HFFc6 (cell line): Measurements from ENCODE around the gene RNF222. TPM values are rescaled to one million over a fixed set of nuclear protein-coding genes. Genes with fewer than 3 reads are reported as not detected.
A peak's percentile ranks its signal among the peaks of the same experiment; 100 is the strongest.

Experiments
- DNase-seq: peaks from one replicate; pipeline ENCODE4 v3.0.0-alpha.2; 2018
- H3K27ac Mint-ChIP-seq: 2 replicates; pipeline ENCODE4 v1.8.0; 2020; ENCODE audit warnings: mild to moderate bottlenecking, mixed read lengths
- H3K27me3 Mint-ChIP-seq: 2 replicates; pipeline ENCODE4 v1.8.0; 2021; ENCODE audit warnings: mild to moderate bottlenecking, moderate library complexity, mixed read lengths; ENCODE audit not compliant: insufficient read depth
- H3K36me3 Mint-ChIP-seq: 2 replicates; pipeline ENCODE4 v1.8.0; 2021; ENCODE audit warnings: low read depth, mixed read lengths
- H3K4me1 Mint-ChIP-seq: 2 replicates; pipeline ENCODE4 v1.8.0; 2020; ENCODE audit warnings: low read depth, mixed read lengths
- H3K4me3 Mint-ChIP-seq: 2 replicates; pipeline ENCODE4 v1.8.0; 2020; ENCODE audit warnings: mild to moderate bottlenecking, moderate library complexity, mixed read lengths
- H3K9me3 Mint-ChIP-seq: 2 replicates; pipeline ENCODE4 v1.8.0; 2020; ENCODE audit warnings: mild to moderate bottlenecking, mixed read lengths
- long read RNA-seq: library from polyadenylated mRNA; unstranded; transcript quantifications from one replicate; pipeline ENCODE4 v2.0.0, GENCODE V29; 2019
- total RNA-seq, 6 experiments: library from RNA; stranded (reverse); fragmentation: NEBNext Ultra II Directional; extraction: Animal tissue kit (Norgen Biotek cat#: 25700); gene quantifications; 2 replicates in 1 of 6; 3 replicates in 5 of 6; pipeline ENCODE4 v1.2.3, GENCODE V29; 2021
- TF ChIP-seq, protein P1 (sequence below): fragments of 200-600 bp; sonication (generic); IDR thresholded peaks from 2 replicates; pipeline ENCODE4 v1.5.0; 2021; ENCODE audit warnings: antibody characterized with exemption, mild to moderate bottlenecking

The RNF222 gene, protein sequence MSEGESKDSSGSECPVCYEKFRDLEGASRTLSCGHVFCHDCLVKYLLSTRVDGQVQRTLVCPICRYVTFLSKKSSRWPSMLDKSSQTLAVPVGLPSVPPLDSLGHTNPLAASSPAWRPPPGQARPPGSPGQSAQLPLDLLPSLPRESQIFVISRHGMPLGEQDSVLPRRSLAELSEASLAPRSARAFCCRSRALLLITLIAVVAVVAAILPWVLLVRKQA
- total RNA-seq, result not detected
- long read RNA-seq, result 0 reads

- no peak for DNase-seq
- Mint-ChIP-seq H3K9me3 (no peaks in the 10 kb centered on the region), H3K27me3 (peaks cover 29% of the 10 kb centered on the region), H3K4me1 (peaks cover 10% of the 10 kb centered on the region), H3K36me3 (no peaks in the 10 kb centered on the region), H3K4me3 (no peak within 1 kb of the TSS), H3K27ac (no peak within 1 kb of the TSS)
- TF ChIP-seq, protein P1, sequence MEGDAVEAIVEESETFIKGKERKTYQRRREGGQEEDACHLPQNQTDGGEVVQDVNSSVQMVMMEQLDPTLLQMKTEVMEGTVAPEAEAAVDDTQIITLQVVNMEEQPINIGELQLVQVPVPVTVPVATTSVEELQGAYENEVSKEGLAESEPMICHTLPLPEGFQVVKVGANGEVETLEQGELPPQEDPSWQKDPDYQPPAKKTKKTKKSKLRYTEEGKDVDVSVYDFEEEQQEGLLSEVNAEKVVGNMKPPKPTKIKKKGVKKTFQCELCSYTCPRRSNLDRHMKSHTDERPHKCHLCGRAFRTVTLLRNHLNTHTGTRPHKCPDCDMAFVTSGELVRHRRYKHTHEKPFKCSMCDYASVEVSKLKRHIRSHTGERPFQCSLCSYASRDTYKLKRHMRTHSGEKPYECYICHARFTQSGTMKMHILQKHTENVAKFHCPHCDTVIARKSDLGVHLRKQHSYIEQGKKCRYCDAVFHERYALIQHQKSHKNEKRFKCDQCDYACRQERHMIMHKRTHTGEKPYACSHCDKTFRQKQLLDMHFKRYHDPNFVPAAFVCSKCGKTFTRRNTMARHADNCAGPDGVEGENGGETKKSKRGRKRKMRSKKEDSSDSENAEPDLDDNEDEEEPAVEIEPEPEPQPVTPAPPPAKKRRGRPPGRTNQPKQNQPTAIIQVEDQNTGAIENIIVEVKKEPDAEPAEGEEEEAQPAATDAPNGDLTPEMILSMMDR, result no peak
Measured at GRCh38 chr17:8397636-8398035, at the start of gene RNF222. Gene RNF222, minus strand, starts transcription at chr17:8397827. Its CDS starts 4,366 bp downstream, at chr17:8393461.

DNA sequence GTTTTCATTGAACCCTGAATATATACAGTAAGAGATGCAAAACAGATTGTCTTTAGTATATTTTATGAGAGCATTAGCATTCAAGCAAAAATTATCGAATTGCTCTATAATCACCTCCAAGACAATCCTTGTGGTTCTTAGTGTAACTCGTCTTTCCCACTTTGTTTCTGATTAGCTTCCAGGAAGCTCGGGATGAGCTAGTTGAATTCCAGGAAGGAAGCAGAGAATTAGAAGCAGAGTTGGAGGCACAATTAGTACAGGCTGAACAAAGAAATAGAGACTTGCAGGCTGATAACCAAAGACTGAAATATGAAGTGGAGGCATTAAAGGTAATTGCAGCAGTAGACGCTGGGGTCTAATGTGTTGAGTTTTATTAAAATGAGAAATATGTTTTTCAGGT lies 47.9 kb upstream of the RNF222 start:
- TF ChIP-seq, protein P1, result no peak
- Mint-ChIP-seq H3K27me3 (no peaks in the 10 kb centered on the region; the same call in 1 of the 2 replicates), H3K27ac (peak overlapping the region; percentile 3; the same call in 1 of the 2 replicates), H3K36me3 (peaks cover 44% of the 10 kb centered on the region), H3K4me3 (no peak overlapping the region), H3K4me1 (peaks cover 47% of the 10 kb centered on the region), H3K9me3 (no peaks in the 10 kb centered on the region)
- DNase-seq, result no peak

- H3K27ac Mint-ChIP-seq, result no peak overlapping the region
- DNase-seq, result no peak
- TF ChIP-seq, protein P1, result no peak
- H3K27me3 Mint-ChIP-seq, result no peaks in the 10 kb centered on the region; the same call in 1 of the 2 replicates
- peaks cover 44% of the 10 kb centered on the region for H3K36me3 Mint-ChIP-seq
- no peaks in the 10 kb centered on the region for H3K9me3 Mint-ChIP-seq
- H3K4me3 Mint-ChIP-seq, result no peak overlapping the region
- peaks cover 54% of the 10 kb centered on the region for H3K4me1 Mint-ChIP-seq
Measured at GRCh38 chr17:8444494-8444893, 46.9 kb upstream of the RNF222 start.

- no peak overlapping the region for H3K27ac Mint-ChIP-seq
- peaks cover 41% of the 10 kb centered on the region for H3K36me3 Mint-ChIP-seq
Measured at GRCh38 chr17:8443756-8444155, 46.1 kb upstream of the RNF222 start.

DNA sequence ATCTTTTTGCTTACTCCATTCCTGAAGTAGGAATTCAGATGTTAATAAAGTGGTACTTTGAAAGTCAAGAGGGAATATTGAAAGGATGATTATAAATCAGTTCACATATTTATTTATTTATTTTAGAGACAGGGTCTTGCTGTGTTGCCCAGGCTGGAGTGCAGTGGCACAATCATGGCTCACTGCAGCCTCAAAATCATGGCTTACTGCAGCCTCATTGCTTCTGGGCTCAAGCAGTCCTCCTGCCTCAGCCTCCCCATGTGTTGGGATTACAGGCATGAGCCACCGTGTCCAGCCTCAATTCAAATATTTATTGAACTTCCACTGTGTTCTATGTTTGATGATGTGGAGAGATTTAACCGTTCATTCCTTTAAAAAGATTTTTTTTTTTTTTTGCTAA lies 44.7 kb upstream of the RNF222 start:
- no peaks in the 10 kb centered on the region for H3K9me3 Mint-ChIP-seq
- no peak overlapping the region for H3K4me3 Mint-ChIP-seq
- TF ChIP-seq, protein P1, result no peak
- peaks cover 31% of the 10 kb centered on the region for H3K36me3 Mint-ChIP-seq
- no peaks in the 10 kb centered on the region for H3K27me3 Mint-ChIP-seq
- peaks cover 61% of the 10 kb centered on the region for H3K4me1 Mint-ChIP-seq
- DNase-seq, result no peak
- H3K27ac Mint-ChIP-seq, result no peak overlapping the region

More at GRCh38 chr17:8443756-8444155, 46.1 kb upstream of the RNF222 start:
- H3K4me1 Mint-ChIP-seq, result peaks cover 55% of the 10 kb centered on the region
- DNase-seq, result no peak
- TF ChIP-seq, protein P1, result no peak
- no peaks in the 10 kb centered on the region; the same call in 1 of the 2 replicates for H3K27me3 Mint-ChIP-seq
- H3K9me3 Mint-ChIP-seq, result no peaks in the 10 kb centered on the region
- H3K4me3 Mint-ChIP-seq, result no peak overlapping the region
